Panc1 (cell line): ENCODE measurements around the gene TGM6. TPM values are rescaled to one million over a fixed set of nuclear protein-coding genes. Genes with fewer than 3 reads are reported as not detected.

ENCODE experiments used
- ATAC-seq: fragments of 200-7000 bp; cut with Tn5 transposase; 2 replicates; pipeline ENCODE4 v1.9.1; 2020; ENCODE audit warnings: mild to moderate bottlenecking, moderate library complexity
- BruUV-seq: library from RNA; stranded (reverse); fragments of 400-500 nt; replicated peaks from 2 replicates; lab custom pipeline; 2021; lab: Mats Ljungman, UMichigan
- CTCF ChIA-PET: fragments of 300-600 bp; sonication (Branson Sonifier 250); formaldehyde crosslinking; loops from one replicate; lab custom pipeline; 2022; ENCODE audit warnings: antibody characterized with exemption; lab: Charles Lee
- POLR2A ChIA-PET: fragments of 300-600 bp; sonication (Branson Sonifier 250); formaldehyde crosslinking; loops from one replicate; lab custom pipeline; 2022; ENCODE audit warnings: antibody characterized with exemption; lab: Charles Lee
- DNase-seq: peaks from one replicate; pipeline ENCODE4 v3.0.0-alpha.2; 2010; ENCODE audit warnings: low read depth, low spot score
- H3K27ac ChIP-seq: 2 replicates; pipeline ENCODE4 v1.5.1; 2011; ENCODE audit warnings: mild to moderate bottlenecking, low read length, inconsistent platforms
- H3K27me3 ChIP-seq: fragments of 200-500 bp; sonication (Bioruptor generic); 2 replicates; pipeline ENCODE4 v1.6.0; 2014; ENCODE audit warnings: low read length, inconsistent platforms; ENCODE audit not compliant: control insufficient read depth, insufficient read depth
- H3K36me3 ChIP-seq: fragments of 200-500 bp; sonication (Bioruptor generic); 2 replicates; pipeline ENCODE4 v1.5.1; 2014; ENCODE audit warnings: inconsistent platforms, mild to moderate bottlenecking, low read length, moderate library complexity; ENCODE audit not compliant: control insufficient read depth, insufficient read depth
- H3K4me1 ChIP-seq: 2 replicates; pipeline ENCODE4 v1.5.1; 2011; ENCODE audit warnings: inconsistent platforms, mild to moderate bottlenecking, low read length, moderate library complexity; ENCODE audit not compliant: control insufficient read depth, insufficient read depth
- H3K4me3 ChIP-seq, 2 experiments: 2 replicates each; pipeline ENCODE4 v1.5.1; 2011 to 2012; ENCODE audit warnings: low read depth in 2 of 2, low read length in 2 of 2, mild to moderate bottlenecking in 2 of 2, inconsistent platforms in 1 of 2, moderate library complexity in 1 of 2
- H3K9me3 ChIP-seq: fragments of 200-500 bp; sonication (Bioruptor generic); 2 replicates; pipeline ENCODE4 v1.5.1; 2014; ENCODE audit warnings: low read depth, mild to moderate bottlenecking, inconsistent platforms, low read length, moderate library complexity; ENCODE audit not compliant: control insufficient read depth, insufficient read depth
- CTCF ChIP-seq: fragments of 450-650 bp; IDR thresholded peaks from 2 replicates; pipeline ENCODE4 v1.5.1; 2017; ENCODE audit warnings: mild to moderate bottlenecking
- POLR2AphosphoS5 ChIP-seq: IDR thresholded peaks from 2 replicates; pipeline ENCODE4 v1.6.1; 2012; ENCODE audit warnings: mild to moderate bottlenecking, low read depth, low read length, moderate library complexity
- REST ChIP-seq, 2 experiments: IDR thresholded peaks; 2 replicates each; pipeline ENCODE4 v1.6.1; 2011 to 2012; ENCODE audit warnings: low read depth in 2 of 2, control low read depth in 1 of 2, low read length in 1 of 2, mild to moderate bottlenecking in 1 of 2, moderate library complexity in 1 of 2; ENCODE audit not compliant: insufficient read depth in 1 of 2
- SIN3A ChIP-seq: IDR thresholded peaks from 2 replicates; pipeline ENCODE4 v1.6.1; 2012; ENCODE audit warnings: low read depth, mild to moderate bottlenecking, low read length, moderate library complexity, borderline replicate concordance; ENCODE audit not compliant: insufficient read depth
- TCF7L2 ChIP-seq: IDR thresholded peaks from 2 replicates; pipeline ENCODE4 v1.6.1; 2011; ENCODE audit warnings: mild to moderate bottlenecking, low read depth, low read length, inconsistent platforms
- in situ Hi-C: cut with HindIII; loops from 2 replicates; pipeline ENCODE4 v1.10.0; 2016; ENCODE audit warnings: low sequenced_read_pairs, low pct_unique_long_range_greater_than_20kb
- intact Hi-C: fragments of 100-400 bp; cut with micrococcal nuclease; formaldehyde crosslinking; loops from one replicate; pipeline ENCODE4 v1.10.0; 2022; ENCODE audit not compliant: unreplicated experiment
- total RNA-seq: library from RNA; stranded (reverse); gene quantifications from one replicate; pipeline ENCODE4 v1.2.1, GENCODE V29; 2021; ENCODE audit not compliant: unreplicated experiment

Gene TGM6
- total RNA-seq, 1 experiment from 2014 or later = not detected

GRCh38 chr20:2449386-2449785, 68.7 kb downstream of the TGM6 start:
- TF ChIP-seq SIN3A (no peak), POLR2AphosphoS5 (no peak), TCF7L2 (no peak), REST (IDR thresholded peaks at IDR 0.05; ENCODE audit: insufficient read depth in 1 of 2, low read depth in 2 of 2, low read length in 1 of 2) (no peak), CTCF (no peak)
- ChIA-PET POLR2A (no interaction called here), CTCF (no interaction called here)
- in situ Hi-C loops (no loop called here), intact Hi-C loops (no loop called here)
- Histone ChIP-seq H3K9me3 (no peaks in the 10 kb centered on the region), H3K27me3 (peaks cover 5% of the 10 kb centered on the region), H3K4me3 (no peak overlapping the region), H3K36me3 (no peaks in the 10 kb centered on the region), H3K27ac (no peak overlapping the region), H3K4me1 (no peaks in the 10 kb centered on the region)
- DNase-seq (no peak), ATAC-seq (no peak)
- no TSS peak for BruUV-seq

- TF ChIP-seq TCF7L2 (no peak), SIN3A (no peak), CTCF (no peak), POLR2AphosphoS5 (no peak)
- no peak for DNase-seq
- CTCF ChIA-PET = interaction anchor here (1.6 kb wide), 1 partner anchor 244 kb away, joined by 10 read pairs; no protein-coding TSS in a partner anchor
- Histone ChIP-seq H3K27ac (no peak overlapping the region), H3K4me1 (no peaks in the 10 kb centered on the region), H3K36me3 (no peaks in the 10 kb centered on the region), H3K4me3 (no peak overlapping the region), H3K27me3 (peaks cover 5% of the 10 kb centered on the region; the same call in 1 of the 2 replicates), H3K9me3 (no peaks in the 10 kb centered on the region)
- in situ Hi-C loops (no loop called here), intact Hi-C loops (loop anchor here (5.0 to 10.0 kb wide), 2 partner anchors 34 to 487 kb away; no protein-coding TSS in a partner anchor)
- ATAC-seq = no peak
- no TSS peak for BruUV-seq
- POLR2A ChIA-PET = interaction anchor here (0.5 kb wide), 1 partner anchor 966 kb away, joined by 3 read pairs; no protein-coding TSS in a partner anchor
Observed at GRCh38 chr20:2451422-2451821, 70.7 kb downstream of the TGM6 start.
